Ramos (cell line): Measurements from ENCODE around the gene THSD1.
"Not testable (repeated sequence)": the region's sequence is repeated elsewhere in the genome, so short reads cannot be mapped to it uniquely, and the experiment has no call there.

ENCODE experiments used
- in situ Hi-C: fragments of 300-500 bp; cut with MboI; formaldehyde crosslinking; loops from one replicate; pipeline ENCODE4 v1.14.3; 2022; ENCODE audit warnings: low sequenced_read_pairs; ENCODE audit not compliant: unreplicated experiment

The THSD1 gene

DNA sequence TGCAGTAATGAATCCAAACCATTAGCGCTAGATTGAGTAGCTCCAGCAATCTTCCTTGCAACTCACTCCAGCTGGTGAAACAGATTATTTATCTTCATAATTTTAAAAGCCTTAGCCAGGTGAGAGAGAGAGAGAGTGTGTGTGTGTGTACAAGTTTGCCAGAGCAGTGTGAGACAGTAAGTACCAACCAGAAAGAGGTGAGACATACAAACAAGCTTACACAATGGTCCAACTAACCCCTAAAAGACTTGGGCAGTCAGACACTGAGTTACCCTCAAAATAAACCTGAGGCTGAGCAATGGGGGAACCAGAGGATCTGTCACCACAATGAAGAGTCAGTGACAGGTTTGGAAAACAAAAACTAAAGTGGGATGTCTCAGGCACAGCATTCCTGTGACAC lies 8.1 kb upstream of the THSD1 start:
- in situ Hi-C loops: no loop called here

DNA sequence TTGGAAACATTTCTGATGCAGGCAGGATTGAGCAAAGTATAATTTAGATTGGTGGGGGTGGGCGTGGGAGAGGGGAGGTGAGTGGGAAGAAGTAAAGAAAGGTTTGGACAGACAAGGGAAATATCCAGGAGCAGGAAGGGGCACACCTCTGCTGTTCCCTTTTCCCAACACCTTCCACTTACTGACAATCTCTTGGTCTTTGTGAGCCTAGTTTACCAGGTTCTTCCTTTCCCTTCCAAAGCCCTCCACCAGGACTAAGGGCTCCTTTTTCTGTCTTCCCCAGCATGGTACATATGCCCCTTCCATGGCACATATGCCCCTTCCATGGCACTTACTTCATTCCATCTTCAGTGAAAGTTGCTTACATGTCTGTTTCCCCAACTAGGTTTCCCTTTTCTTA lies 6.2 kb upstream of the THSD1 start:
- in situ Hi-C loops: no loop called here

DNA sequence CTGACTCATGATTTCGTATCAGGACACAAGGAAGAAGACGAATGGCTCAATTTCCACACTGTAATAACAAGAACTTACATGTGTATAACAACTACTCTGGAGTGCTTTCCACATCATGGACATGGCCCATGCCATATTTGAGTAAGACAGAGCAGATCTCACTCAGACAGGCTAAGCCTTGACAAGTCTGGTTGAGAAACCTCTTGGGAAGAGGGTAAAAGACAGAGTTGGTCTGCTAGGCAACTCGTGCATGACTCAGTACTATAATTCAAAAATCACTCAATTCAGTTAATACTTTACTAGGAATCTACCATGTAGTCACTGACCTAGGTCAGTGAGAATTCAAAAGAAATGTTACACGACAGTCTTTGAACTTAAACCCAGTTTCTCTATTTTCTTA lies 5.7 kb upstream of the THSD1 start:
- in situ Hi-C loops: no loop called here

DNA sequence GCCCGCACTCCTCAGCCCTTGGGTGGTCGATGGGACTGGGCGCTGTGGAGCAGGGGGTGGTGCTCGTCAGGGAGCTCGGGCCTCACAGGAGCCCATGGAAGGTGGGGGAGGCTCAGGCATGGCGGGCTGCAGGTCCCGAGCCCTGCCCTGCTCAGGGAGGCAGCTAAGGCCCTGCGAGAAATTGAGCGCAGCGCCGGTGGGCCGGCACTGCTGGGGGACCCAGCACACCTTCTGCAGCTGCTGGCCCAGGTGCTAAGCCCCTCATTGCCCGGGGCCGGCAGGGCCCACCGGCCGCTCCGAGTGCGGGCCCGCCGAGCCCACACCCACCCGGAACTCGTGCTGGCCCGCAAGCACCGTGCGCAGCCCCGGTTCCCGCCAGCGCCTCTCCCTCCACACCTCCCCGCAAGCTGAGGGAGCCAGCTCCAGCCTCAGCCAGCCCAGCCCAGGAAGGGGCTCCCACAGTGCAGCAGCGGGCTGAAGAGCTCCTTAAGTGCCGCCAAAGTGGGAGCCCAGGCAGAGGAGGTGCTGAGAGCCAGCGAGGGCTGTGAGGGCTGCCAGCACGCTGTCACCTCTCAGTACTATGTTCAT lies 2.2 kb upstream of the THSD1 start:
- in situ Hi-C loops: not testable (repeated sequence)

DNA sequence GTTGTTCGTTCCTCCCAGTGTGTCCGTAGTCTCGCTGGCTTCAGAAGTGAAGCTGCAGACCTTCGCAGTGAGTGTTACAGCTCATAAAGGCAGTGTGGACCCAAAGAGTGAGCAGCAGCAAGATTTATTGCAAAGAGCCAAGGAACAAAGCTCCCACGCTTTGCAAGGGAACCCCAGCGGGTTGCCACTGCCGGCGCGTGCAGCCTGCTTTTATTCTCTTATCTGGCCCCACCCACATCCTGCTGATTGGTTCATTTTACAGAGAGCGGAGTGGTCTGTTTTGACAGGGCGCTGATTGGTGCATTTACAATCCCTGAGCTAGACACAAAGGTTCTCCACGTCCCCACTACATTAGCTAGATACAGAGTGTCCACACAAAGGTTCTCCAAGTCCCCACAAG lies 1.5 kb upstream of the THSD1 start:
- in situ Hi-C loops: not testable (repeated sequence)

DNA sequence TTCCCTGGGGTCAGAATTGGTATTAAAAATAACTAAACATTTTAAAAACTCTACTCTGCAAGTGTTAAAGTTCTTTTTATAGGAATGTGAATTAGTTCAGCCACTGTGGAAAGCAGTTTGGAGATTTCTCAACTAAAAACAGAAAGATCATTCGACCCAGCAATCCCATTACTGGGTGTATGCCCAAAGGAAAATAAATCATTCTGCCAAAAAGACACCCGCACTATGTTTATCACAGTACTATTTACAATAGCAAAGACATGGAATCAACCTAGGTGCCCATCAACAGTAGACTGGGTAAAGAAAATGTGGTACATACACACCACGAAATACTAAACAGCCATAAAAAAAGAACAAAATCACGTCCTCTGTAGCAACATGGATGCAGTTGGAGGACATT lies 657 bp upstream of the THSD1 start:
- in situ Hi-C loops: no loop called here

DNA sequence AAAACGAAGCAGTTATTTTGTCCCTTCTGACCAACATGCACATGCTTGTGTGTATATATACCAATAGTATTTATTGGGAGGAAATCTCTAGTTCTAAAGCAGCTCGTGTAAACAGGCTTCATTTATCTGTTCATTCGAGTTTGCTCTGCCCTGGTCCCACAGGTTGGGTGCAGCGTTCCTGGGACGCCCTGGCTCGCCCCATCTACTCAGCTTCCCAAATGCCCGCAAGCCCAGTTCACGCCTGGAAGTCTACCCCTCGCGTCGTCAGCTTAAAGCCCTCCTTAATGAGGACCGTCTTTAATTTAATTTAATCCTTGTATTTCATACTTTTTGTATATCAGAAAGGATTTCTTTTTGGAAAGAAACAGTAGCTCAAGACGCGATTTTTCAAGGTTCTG lies 604 bp downstream of the THSD1 start:
- in situ Hi-C loops: no loop called here

DNA sequence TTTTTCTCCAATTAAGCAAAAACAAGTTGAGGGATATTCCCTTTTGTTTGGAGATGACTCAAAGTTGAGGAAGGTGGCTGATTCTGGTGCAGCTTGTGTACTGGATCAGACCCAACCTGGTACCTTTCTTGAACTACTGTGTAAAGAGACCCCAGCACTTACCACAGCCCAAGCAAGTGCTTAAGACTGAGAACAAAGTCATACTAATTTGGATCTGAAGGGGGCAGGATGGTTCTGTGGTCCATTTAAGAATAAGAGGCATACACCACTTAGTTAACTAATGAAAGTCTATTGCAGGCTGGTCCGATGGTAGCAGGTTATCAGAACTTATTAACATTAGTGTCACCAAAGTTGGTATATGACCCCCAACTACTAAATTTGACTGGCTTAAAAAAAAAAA lies 6.3 kb downstream of the THSD1 start:
- in situ Hi-C loops: no loop called here

DNA sequence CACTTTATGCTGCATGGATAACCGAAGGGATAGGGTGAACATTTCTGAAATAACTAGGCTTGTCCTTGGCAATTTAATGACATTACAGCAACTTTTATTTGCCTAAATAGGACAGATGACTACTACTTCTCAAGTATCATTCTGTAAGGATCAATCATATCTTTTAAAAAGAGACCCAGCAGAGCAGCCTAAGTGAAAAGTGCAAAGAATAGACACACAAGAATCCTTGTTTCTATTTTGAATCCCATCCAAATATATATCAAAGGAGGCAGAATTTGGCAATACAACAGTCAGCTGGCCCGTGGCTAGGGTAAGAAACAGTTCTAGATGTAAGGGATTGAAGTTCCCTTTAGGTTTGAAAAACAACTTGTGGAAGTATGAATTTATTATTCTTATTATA lies 6.9 kb downstream of the THSD1 start:
- in situ Hi-C loops: no loop called here

DNA sequence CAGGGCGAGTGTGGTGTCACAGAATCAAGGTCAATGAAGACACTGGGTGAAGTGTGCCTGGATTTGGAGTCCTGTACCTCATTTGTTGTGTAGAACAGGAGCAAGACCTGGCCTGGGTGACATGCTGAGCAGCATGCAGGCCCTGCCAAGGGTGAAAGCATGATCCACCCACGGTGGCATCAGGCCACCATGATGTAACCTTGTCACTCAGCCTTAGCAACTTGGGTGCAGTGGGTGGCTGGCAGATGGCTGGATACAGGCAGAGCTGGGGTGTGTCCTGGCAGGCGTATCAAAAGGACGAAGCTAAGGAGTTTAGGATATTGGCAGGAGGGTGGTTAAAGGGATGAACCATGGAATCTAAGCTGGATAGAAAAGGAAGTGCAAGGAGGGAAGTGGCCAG lies 10.3 kb downstream of the THSD1 start:
- in situ Hi-C loops: no loop called here

DNA sequence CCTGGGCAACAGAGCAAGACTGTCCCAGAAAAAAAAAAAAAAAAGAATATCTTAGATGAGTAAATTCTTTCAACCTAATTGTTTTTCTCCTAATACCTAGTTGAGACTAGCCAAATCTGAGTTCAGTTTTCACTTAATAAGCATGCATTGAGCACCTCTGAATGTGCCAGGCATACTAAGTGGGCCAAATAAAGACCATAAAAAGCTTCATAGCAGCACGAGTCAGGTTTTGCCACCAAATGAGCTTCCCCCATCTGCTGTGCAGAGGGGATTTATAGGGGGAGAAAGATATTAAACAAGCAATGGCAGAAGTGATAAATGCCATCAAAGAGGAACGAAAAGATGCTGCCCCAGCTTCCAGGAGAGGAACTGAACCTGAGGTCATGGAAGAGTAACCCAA lies 11.4 kb downstream of the THSD1 start:
- in situ Hi-C loops: no loop called here

DNA sequence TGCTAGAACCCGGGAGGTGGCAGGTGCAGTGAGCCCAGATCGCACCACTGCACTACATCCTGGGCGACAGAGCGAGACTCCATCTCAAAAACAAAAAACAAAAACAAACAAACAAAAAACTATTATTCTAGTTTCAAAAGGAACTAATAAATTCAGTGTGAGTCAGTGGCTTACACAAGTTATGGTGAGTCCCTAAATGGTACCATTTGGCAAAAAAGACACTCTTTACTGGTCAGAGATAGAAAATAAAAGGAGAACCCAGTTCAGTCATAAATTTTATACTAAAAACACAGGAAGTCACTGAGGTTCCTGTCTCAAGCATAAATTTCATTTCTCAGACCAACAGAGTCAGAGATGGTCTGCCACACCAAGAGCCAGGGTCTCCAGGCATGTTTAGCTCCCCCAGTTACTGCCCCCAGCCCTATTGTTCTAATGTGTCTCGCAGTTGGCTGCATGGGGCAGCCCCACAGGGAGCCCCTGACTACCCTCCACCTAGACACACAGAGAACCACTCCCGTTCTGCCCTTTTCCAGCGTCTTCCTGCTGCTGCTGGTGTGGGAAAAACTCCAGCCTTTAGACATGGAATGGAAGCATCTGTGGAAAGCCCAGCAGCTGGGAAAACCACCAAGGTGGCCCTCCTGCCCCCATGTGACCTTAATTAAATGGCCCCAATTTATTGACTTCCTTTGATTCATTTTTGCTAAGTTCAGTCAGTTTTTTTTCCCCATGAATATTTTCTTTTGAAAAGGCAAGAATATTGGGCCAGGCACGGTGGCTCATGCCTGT lies 12.2 kb downstream of the THSD1 start:
- in situ Hi-C loops: no loop called here

DNA sequence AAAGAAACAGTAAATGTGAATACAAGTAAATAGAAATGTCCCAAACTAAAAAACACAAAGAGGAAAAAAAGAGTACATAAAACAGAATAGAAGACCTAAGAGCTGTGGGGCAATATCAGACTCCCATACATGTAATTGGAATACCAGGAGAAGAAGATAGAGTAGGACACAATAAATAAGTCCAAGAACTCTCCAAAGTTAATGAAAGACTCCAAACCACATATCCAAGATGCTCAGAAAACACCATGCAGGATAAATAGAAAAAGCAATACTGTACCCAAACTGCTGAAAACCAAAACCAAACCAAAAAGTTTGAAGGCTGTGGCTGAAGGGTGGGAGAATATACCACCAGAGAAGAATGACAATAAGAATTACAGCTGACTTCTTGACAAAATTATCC lies 18.3 kb downstream of the THSD1 start:
- in situ Hi-C loops: no loop called here

DNA sequence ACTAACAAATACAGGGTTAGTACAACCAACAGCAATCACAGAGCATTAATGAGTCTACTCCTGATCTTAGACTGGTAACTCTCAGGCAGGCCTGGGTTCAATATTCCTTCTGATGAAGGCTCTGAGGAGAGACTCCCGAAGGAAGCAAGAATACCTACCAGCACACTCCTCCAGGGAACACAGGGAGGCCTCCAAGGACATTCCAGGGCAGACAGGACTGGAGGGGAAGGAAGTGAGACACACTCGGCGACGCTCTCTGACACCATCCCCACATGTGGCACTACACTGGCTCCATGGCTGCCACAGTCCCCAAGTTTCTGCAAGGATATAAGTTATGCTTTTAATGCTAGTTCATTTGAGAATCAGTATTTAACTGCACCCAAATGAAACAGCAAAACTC lies 20.1 kb downstream of the THSD1 start:
- in situ Hi-C loops: no loop called here

DNA sequence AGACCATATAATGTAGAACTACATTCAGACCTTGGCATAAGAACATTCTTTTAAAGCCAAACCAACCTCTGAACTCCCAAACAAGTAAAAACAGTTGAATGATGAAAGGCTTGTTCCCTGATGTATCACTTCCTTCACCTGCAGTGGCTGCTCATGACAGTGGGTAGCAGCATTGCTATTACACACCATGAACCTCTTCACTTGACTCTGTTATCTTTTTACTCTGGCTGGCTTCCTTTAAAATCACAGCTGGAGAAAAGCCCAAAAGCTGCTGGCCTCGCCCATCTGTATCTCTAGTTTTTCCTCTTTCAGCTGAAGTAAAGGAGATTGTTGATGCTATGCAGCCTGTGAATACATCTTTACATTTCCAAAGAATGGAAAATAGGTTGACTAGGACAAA lies 22.6 kb downstream of the THSD1 start:
- in situ Hi-C loops: no loop called here

DNA sequence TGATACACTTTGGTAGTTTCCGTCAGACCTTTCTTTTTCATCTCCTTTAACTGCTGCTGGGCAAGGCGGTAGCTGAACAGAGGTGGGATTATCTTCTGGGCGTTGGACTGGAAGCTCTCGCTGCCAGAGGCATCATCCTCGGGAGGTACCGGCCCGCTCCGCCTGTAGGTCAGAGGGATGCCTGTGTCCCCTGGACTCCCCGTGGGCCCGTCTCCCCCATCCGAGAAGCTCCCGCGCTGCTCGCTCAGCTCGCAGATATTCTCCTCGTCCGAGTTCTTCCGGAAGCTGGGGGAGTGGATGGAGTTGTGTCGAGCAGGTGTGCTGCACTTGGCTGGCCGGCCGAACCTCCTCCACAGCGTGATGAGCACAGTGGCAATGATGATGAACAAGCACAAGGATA lies 27.7 kb downstream of the THSD1 start:
- in situ Hi-C loops: no loop called here

DNA sequence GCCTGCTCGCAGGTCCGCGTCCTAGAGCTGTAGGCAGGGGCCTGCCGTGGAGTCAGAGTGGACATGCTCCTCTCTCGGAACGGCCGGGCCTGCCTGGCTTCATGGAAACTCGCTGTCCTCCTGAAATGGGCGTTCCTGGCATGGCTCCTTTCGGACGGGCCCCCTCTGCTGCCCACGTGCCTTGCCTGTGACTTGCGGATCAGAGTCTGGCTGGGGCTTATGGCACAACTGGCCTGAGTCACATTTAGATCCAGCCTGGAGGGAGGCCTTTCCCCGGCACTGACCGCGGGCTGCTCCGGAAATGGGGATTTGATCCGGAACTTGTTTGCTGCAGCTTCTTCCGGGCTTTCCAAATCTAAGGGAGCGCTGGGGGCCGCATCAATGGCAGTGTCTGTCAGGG lies 28.1 kb downstream of the THSD1 start:
- in situ Hi-C loops: no loop called here

DNA sequence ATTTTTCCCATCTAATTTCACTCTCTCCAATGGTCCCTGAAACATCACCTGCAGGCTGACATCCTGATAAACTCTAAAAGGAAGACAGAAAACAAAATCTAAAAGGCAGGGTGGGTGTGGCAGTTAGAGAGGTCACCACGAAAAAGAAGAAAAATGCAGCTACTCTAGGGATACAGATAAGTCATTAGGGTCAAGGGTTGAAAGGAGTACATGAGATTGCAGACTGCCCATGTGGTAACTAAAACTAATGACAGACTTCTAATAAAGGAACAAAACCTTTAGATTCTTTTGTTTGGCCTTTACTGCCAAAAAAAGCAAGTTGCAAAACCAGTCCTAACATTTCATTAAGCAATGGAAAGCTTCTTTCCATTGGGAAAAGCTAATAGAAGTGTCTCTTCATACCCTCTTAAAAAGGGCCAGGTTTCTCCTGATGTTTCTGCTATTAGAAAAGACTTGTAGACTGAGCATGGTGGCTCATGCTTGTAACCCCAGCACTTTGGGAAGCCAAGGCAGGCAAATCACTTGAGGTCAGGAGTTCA lies 31.0 kb downstream of the THSD1 start:
- in situ Hi-C loops: no loop called here

DNA sequence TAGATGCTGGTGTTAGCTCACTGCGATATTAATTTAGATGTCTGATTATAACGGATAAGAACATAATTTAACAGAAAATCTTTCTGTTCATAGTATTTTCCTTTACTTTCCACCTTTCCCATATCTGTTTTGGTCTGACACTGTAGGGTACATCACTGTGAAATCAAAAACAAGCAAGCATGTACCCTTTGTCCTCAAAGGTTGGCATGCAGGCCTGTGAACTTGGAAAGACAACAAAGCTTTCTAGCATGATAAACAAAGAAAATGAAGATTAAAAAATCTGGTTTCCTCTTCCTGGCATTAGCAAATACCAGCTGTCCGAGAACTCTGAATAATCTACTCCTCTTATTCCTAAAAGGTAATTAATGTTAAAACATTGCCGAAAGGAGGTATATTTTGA lies 31.6 kb downstream of the THSD1 start:
- in situ Hi-C loops: no loop called here

DNA sequence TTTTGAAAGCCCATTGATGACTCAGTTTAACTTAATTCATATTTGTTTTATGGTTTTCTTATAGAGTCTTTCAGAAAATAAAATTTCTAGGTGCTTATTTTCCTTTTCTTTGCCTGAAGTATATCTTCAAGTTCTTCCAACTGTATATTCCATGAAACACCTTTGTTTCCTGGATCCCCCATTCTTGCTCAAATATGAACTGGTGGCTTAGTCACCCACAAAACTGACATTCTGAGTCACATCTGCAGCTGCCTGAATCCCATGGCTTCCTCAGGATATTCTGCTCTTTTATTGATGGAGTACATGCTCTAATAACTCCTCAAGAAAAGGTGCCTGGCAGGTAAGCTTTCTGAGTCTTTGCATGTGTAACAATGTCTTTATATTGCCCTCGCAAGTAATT lies 32.7 kb downstream of the THSD1 start:
- in situ Hi-C loops: not testable (repeated sequence)

DNA sequence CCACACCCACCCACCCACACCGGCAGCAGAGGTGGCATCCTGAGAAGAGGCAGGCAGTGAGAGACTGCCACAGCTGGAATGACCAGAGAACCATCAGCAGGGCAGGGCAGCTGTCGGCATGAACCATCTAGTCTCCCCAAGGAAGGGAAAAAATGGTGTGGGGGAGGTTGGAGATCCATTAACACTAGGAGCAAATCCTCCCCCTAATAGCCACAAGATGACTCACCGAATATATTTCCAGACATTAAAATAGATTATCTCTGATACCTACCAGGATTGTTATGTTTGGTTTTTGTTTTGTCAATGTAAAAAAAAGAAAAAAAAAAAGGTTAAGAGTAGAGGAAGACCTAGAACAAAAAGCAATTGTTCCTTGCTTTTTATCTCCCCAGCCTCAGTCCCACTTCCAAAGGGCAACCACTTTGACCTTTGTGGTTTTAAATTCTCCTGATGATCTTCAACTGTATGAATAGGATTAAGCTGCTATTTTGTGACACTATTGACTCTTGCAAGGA lies 34.2 kb downstream of the THSD1 start:
- in situ Hi-C loops: no loop called here

DNA sequence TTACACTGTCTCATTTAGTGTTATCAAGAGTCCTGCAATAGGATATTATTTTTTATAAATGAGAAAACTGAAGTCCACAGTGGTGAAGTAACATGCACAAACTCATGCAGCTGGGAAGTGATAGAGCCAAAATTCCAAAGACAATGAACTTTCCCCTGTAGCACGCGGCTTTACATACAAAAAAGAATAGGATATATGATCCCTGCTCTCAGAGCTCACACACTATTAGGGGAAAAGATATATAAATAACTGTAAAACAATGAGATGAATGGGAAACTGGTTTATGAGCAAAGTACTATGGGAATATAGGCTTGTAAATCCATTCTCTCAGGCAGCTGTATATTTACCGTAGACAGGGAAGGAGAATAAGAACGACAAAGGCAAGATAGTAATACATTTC lies 39.7 kb downstream of the THSD1 start:
- in situ Hi-C loops: no loop called here
